SH-SY5Y (cell line): ENCODE results near the gene CALU.

Experiments used
- GATA2 ChIP-seq: IDR thresholded peaks from 2 replicates; pipeline ENCODE4 v1.6.1; 2011; ENCODE audit warnings: mild to moderate bottlenecking, low read depth, low read length
- GATA3 ChIP-seq: IDR thresholded peaks from 2 replicates; pipeline ENCODE4 v1.6.1; 2011; ENCODE audit warnings: low read depth, mild to moderate bottlenecking, low read length, moderate library complexity

CALU gene

DNA sequence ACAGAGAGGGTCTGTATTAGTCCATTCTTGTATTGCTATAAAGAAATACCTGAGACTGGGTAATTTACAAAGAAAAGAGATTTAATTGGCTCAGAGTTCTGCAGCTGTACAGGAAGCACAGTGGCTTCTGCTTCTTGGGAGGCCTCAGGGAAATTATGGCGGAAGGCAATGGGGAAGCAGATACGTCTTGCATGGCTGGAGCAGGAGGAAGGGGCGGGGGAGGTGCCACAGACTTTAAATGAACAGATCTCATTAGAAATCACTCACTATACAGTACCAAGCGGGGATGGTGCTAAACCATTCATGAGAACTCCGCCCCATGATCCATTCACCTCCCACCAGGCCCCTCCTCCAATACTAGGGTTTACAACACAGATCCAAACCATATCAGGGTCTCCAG lies 3.7 kb upstream of the CALU start:
- no peak for TF ChIP-seq GATA2
- no peak for TF ChIP-seq GATA3

DNA sequence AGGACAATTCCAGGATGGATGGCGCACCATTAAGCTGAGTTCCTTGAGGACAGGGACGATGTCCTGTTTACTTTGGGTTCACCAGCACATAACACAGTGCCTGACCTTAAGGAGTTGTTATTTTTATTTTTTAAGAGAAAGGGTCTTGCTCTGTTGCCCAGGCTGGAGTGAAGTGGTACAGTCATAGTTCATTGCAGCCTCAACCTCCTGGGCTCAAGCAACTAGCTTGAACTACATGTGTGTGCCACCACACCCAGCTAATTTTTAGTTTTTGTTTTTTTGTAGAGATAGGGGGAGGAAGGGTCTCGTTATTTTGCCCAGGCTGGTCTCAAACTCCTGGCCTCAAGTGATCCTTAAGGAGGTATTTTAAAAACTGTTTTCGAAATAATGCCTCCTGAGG lies 1.7 kb upstream of the CALU start:
- TF ChIP-seq GATA2 = no peak
- TF ChIP-seq GATA3 = no peak

DNA sequence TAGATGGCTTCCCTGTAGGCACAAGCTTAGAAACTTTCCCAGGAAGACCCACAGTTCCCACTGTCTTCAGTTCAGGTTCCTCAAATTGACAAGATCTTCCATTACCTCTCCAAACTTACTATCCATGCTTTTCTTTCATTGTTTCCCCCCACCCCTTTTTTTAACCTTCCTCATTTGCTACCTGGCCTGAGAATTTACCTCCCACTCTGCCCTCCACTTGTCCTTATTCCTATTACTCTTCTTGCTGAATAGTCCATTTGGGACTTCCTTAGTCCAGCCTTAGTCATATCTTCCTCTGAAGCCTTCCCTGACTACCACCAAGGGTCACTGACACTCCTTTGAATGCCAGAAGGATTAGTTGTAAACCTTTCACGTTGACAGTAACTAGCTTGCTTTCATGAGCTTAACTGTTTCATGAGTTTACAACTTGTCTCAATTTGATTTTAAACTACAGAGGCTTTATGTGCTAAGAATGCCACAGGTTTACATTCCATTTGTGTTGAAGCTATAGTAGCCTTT lies 1.2 kb upstream of the CALU start:
- TF ChIP-seq GATA2 = no peak
- TF ChIP-seq GATA3 = no peak

DNA sequence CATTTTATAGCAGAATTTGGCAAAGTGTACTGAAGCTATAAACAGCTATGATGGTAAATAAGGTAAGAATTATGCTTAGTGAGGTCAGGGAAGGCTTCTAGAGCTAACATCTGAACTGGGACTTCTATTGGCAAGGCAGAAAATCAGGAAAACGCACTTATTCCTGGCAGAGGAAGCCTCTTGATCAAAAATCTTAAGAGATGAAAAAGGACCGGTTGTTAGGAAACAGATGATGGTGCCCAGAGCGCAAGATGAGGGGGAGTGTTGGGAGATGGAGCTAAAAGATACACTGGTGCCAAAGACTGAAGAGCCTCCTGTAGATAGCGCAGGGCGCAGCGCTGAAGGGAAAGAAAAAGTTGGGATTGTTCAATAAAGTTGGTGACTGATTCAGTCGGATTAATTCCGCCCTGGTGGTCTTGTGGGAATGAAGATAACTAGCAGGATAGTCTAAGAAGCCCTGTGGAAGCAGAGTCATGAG lies 550 bp upstream of the CALU start:
- TF ChIP-seq GATA2 (peak; percentile 39), GATA3 (no peak; the same call in 1 of the 2 replicates)

DNA sequence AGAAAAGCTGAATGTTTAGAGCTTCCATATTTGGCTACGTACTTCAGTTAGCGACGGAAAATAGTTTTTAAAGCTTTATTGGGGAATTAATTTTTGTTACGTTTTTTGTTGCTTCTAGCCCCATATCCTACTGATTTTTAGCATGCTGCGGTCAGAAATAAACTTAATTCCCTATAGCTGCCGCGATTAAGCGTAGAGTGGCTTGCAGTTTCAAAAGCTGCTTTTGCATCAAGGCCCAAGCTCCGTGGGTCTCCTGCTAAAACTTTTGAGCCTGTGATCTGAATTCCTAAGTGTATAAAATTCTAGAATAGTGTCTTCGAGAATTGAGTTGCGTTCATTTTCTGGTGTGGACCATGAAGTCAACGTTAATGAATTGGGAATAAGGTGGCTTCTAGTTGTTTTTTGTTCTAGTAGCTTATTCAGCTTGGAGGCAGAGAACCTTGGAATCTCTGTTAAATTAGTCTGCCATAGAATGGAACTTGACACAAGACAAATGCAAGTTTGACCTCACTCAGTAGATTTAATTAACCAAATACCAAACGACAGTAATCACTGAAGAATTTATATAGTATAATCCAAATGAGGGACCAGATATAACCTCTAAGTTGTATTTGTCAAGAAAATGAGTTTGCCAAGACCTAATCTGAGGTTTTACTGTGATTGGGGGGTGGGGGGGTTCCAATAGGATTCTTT lies 977 bp downstream of the CALU start:
- TF ChIP-seq GATA2 (no peak), GATA3 (no peak)

DNA sequence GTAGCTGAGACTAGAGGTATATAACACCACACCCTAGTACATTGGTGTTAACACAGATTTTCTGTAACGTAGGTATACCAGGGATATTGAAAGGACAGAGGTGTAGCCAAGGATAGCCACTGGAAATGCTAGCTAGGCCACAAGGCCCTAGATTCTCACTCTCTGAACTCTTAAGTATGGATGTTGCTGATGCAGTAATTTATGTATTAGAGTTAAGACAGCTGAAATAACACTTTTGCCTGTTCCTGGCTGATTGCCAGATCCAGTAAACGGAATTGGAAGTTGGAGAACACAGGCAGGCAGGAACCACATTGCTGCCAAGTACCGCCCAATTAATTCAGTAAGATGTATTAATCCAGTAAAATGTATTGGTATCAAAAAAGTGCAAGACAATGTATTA lies 1.8 kb downstream of the CALU start:
- no peak for TF ChIP-seq GATA3
- TF ChIP-seq GATA2 = no peak

DNA sequence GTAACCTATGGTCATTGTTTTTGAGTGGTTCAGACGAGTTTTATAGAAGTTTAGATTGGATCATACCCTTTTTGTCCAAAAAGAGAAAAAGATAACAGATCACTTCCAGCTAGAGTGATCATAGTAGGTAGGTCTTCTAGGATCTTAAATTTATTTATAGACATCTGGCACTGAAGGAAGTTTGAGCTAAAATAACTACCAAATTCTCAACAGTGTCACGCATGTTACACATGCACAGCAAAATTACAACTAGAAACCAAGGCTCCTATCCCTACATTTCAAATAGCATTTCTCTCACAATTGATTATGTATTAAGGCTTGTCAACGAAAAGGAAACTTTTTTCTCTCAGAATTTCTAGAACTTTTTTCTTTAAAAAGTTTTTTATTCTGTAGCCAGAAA lies 2.3 kb downstream of the CALU start:
- TF ChIP-seq GATA3 (no peak), GATA2 (no peak)

DNA sequence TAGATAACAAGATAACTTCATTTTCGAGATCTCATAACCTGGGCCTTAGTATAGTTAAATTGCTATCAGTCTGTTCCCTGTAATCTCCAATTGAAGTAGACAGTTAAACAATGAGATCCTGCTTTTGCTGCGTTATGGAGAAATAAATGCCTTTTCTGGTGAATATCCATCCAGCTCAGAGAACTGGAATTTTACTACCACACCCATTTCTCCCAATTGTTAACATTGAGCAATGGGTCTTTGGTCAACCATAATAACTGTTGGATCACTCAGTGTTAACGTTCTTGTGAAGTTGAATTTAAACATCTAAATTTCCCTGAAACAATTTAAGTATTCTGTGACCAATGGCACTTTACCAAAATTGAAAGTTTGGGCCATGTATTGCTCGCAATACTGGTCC lies 3.0 kb downstream of the CALU start:
- no peak for TF ChIP-seq GATA3
- TF ChIP-seq GATA2 = no peak

DNA sequence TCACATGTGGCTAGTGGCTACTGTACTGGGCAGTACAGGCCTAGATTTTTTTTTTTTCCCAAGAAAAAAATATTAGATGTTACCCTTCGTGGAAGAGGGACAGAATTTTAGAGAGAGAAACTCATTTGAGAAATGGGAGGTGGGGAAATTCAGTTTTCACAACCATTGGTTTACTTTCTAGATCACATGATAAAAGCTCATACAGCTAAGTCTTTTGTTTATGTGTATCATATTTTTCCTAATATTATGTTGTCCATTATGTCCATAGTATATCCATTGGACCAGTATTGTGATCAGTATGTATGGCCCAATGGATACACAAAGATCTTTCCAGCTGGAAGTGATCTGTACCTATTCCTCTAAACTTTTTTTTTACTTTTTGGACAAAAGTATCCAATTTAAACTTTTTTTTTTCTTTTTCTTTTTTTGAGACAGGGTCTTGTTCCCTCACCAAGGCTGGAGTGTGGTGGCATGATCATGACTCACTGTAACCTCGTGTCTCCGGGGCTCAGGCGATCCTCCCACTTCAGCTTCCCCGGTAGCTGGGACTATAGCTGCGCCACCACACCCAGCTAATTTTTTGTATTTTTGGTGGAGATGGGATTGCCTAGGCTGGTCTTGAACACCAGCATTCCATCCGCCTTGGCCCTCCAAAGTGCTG lies 4.1 kb downstream of the CALU start:
- TF ChIP-seq GATA2 = no peak
- no peak for TF ChIP-seq GATA3

DNA sequence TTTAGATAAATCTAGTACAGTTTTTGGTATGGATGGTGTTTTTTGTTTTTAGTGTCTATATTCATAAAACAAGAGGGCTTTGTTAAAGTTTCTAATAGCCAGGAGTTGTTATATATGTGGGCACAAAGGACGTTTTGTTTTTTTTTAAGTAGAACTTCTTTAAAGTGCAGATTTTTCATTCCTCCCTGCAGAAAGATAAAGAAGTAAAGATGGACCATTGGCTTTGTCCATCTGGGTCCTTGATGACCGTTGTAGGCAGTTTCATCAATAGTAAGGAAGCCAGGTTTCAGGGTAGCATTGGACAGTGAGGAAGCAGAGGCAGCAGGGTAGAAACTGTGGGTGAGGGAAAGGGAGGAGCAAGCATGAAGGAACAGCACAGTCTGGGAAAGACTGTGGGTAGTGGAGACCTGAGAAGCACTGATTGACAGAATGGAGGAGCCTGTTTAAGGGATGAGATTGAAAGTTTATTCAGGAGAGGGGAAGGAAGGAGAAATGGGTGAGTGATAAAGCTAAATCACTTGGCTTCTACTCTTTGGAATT lies 5.3 kb downstream of the CALU start:
- TF ChIP-seq GATA2 (no peak), GATA3 (no peak)

DNA sequence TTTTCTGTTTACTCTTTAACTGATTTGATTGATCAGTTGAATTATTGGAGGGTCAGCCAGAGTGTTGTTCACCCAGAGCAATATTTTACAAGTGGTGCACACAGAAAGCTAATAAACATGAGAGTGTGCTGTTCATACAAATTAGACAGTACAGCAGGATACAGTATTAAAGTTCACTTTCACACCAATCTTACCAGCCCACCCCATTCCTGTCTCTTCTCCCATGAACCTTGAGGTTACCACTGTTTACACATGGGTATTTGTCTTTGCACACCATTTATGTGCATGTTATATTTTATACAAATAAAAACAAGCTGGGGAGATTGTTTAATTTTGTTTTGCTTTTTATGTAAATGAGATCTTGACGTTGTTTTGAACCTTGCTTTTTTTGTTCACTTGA lies 6.5 kb downstream of the CALU start:
- TF ChIP-seq GATA3 (no peak), GATA2 (no peak)

DNA sequence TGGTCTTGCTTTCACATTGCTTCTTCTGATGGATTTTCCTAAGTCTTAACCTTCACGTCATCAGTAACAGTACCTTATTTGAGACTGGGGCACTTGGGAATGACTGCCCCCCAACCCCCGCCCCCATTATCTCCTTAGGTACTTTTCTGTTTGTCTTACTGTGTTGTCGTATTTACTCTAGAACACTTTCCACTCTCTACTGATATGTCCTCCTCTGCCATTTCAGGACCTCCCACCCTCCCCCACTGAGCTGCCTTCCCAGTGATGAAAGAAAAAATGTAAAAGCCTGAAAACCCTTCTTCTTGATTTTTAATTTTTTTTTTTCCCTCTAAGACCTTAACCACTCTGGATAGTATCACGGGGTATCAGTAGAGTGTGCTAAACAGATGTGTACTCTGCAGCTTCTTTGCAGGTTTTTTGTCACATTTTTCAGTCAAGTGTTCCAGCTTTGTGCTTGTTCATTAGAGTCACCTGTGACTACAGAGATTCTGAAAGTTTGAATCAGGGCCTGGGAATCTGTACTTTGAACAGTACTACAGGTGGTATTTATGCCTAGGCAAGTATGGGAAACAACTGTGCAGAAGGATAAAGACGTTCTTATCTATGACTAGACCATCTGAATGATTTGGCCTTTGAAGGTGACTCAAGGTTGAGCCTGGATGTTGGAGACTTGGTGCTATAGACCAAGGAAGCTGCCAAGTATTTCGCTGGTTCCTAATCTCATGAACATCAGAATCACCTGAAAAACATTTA lies 8.3 kb downstream of the CALU start:
- TF ChIP-seq GATA3 = no peak
- no peak for TF ChIP-seq GATA2

DNA sequence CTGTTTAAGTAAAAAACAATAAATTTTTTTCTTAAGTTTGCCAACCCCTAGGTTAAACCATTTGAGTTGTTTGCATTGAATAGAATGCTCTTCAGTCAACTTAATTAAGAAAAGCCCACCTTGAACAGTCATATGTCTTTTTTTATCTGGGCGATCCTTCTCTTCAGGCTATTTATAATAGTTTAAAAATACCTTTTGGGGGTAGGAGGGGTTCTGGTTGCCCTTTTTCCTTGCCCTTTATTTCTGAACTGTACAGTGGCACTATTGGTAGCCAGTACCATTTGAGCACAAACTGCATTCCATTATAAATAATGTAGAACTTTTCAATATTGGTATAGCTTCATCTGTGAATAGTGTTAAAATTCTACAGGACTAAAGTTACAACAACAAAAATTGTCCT lies 13.1 kb downstream of the CALU start:
- TF ChIP-seq GATA2 (no peak), GATA3 (no peak)

DNA sequence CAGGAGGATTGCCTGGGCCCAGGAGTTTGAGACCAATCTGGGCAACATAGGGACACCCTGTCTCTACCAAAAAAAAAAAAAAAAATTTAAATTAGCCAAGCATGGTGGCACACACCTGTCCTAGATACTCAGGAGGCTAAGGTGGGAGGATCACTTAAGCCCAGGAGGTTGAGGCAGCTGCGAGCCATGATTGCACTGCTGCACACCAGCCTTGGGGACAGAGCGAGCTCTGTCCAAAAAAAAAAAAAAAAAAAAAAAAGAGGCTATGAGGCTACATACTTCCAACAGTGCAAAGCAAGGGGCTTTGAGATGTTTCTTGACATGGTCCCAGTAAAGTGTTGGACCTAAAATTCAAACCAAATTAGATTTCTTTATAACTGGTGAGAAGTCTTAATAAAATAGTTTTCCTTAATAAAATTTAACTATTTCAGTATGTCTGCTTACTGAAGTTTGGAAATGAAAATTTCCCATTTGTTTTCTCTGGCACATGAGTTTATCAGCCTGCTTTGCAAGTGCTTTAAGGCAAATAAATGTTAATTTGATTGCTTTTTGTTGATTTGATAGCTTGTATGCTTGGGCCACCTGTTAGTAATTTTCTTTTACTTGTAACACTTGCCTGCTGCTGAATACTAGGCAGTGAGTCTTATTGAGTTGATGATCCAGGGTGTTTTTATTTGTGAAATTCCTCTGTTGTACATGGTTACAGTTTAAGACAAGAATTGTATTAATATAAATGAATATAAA lies 16.1 kb downstream of the CALU start:
- no peak for TF ChIP-seq GATA3
- no peak for TF ChIP-seq GATA2
